Activated naive CD8-positive, alpha-beta T cell (primary cell): ENCODE data around the gene CDKN2A.

Experiments used
- H3K27ac Mint-ChIP-seq: one replicate; pipeline ENCODE4 v1.8.0; 2021; ENCODE audit warnings: mixed read lengths
- H3K27me3 Mint-ChIP-seq: one replicate; pipeline ENCODE4 v1.8.0; 2021; ENCODE audit warnings: mixed read lengths
- H3K36me3 Mint-ChIP-seq: one replicate; pipeline ENCODE4 v1.8.0; 2021; ENCODE audit warnings: mixed read lengths
- H3K4me1 Mint-ChIP-seq: one replicate; pipeline ENCODE4 v1.8.0; 2021; ENCODE audit warnings: low read depth, mixed read lengths
- H3K4me3 Mint-ChIP-seq: one replicate; pipeline ENCODE4 v1.8.0; 2021; ENCODE audit warnings: mild to moderate bottlenecking, mixed read lengths
- H3K9me3 Mint-ChIP-seq: one replicate; pipeline ENCODE4 v1.8.0; 2021; ENCODE audit warnings: low read depth, mixed read lengths

CDKN2A gene

GRCh38 chr9:21974722-21975409 lies 19.3 kb downstream of the CDKN2A start:
- H3K4me3 Mint-ChIP-seq, result peak overlapping the region; percentile 89
- H3K9me3 Mint-ChIP-seq, result peaks cover 6% of the 10 kb centered on the region
- H3K4me1 Mint-ChIP-seq, result peaks cover 26% of the 10 kb centered on the region
- H3K27ac Mint-ChIP-seq, result no peak overlapping the region
- peaks cover 62% of the 10 kb centered on the region for H3K27me3 Mint-ChIP-seq
- peaks cover 4% of the 10 kb centered on the region for H3K36me3 Mint-ChIP-seq

GRCh38 chr9:21974343-21974721 lies 19.9 kb downstream of the CDKN2A start:
- Mint-ChIP-seq H3K4me1 (peaks cover 27% of the 10 kb centered on the region), H3K27ac (no peak overlapping the region), H3K27me3 (peaks cover 60% of the 10 kb centered on the region), H3K36me3 (peaks cover 4% of the 10 kb centered on the region), H3K9me3 (peaks cover 6% of the 10 kb centered on the region), H3K4me3 (peak overlapping the region; percentile 89)

GRCh38 chr9:21972361-21972760 lies 21.8 kb downstream of the CDKN2A start:
- Mint-ChIP-seq H3K27ac (no peak overlapping the region), H3K36me3 (peaks cover 9% of the 10 kb centered on the region), H3K27me3 (peaks cover 57% of the 10 kb centered on the region), H3K9me3 (no peaks in the 10 kb centered on the region), H3K4me1 (peaks cover 32% of the 10 kb centered on the region), H3K4me3 (no peak overlapping the region)

DNA sequence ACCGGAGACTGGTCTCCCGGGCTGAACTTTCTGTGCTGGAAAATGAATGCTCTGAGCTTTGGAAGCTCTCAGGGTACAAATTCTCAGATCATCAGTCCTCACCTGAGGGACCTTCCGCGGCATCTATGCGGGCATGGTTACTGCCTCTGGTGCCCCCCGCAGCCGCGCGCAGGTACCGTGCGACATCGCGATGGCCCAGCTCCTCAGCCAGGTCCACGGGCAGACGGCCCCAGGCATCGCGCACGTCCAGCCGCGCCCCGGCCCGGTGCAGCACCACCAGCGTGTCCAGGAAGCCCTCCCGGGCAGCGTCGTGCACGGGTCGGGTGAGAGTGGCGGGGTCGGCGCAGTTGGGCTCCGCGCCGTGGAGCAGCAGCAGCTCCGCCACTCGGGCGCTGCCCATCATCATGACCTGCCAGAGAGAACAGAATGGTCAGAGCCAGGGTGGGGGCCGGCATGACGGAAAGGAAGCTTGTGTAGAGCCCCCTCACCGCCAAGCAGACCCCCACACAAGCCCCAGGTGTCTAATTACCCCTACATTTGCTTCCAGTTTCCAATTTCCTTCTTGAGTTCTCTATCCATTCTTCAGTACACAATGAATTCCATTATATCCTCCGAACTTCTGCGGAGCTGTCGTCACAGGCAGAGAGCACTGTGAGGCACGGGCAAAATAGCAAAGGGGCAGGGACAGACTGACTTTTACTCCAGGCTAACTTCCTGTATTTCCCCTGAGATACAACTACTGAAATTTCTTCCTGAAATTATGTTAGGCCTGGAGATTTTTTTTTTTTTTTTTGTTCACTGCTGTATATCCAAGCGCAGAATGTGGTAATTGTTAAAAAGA lies 23.2 kb downstream of the CDKN2A start:
- peaks cover 63% of the 10 kb centered on the region for H3K27me3 Mint-ChIP-seq
- peaks cover 34% of the 10 kb centered on the region for H3K4me1 Mint-ChIP-seq
- no peak overlapping the region for H3K4me3 Mint-ChIP-seq
- H3K36me3 Mint-ChIP-seq, result peaks cover 11% of the 10 kb centered on the region
- peak overlapping the region; percentile 58 for H3K27ac Mint-ChIP-seq
- peaks cover 3% of the 10 kb centered on the region for H3K9me3 Mint-ChIP-seq

- H3K9me3 Mint-ChIP-seq, result peaks cover 3% of the 10 kb centered on the region
- H3K27me3 Mint-ChIP-seq, result peaks cover 62% of the 10 kb centered on the region
- no peak overlapping the region for H3K4me3 Mint-ChIP-seq
- peak overlapping the region; percentile 64 for H3K27ac Mint-ChIP-seq
- peaks cover 38% of the 10 kb centered on the region for H3K4me1 Mint-ChIP-seq
- H3K36me3 Mint-ChIP-seq, result peaks cover 11% of the 10 kb centered on the region
Observed at GRCh38 chr9:21969951-21970799, 24.0 kb downstream of the CDKN2A start.

GRCh38 chr9:21969011-21969940 lies 24.9 kb downstream of the CDKN2A start:
- H3K4me1 Mint-ChIP-seq, result peaks cover 36% of the 10 kb centered on the region
- peaks cover 11% of the 10 kb centered on the region for H3K36me3 Mint-ChIP-seq
- H3K27ac Mint-ChIP-seq, result peak overlapping the region; percentile 64
- peak overlapping the region; percentile 0 for H3K4me3 Mint-ChIP-seq
- peaks cover 58% of the 10 kb centered on the region for H3K27me3 Mint-ChIP-seq
- peaks cover 3% of the 10 kb centered on the region for H3K9me3 Mint-ChIP-seq

GRCh38 chr9:21968331-21969010 lies 25.7 kb downstream of the CDKN2A start:
- Mint-ChIP-seq H3K9me3 (peaks cover 3% of the 10 kb centered on the region), H3K4me1 (peaks cover 34% of the 10 kb centered on the region), H3K36me3 (peaks cover 11% of the 10 kb centered on the region), H3K27ac (peak overlapping the region; percentile 4), H3K27me3 (peaks cover 59% of the 10 kb centered on the region), H3K4me3 (peak overlapping the region; percentile 0)

- Mint-ChIP-seq H3K4me1 (peaks cover 32% of the 10 kb centered on the region), H3K27ac (no peak overlapping the region), H3K36me3 (peaks cover 11% of the 10 kb centered on the region), H3K4me3 (no peak overlapping the region), H3K27me3 (peaks cover 64% of the 10 kb centered on the region), H3K9me3 (peaks cover 3% of the 10 kb centered on the region)
Observed at GRCh38 chr9:21967702-21968101, 26.5 kb downstream of the CDKN2A start.

GRCh38 chr9:21967169-21967568 lies 27.0 kb downstream of the CDKN2A start:
- Mint-ChIP-seq H3K36me3 (peaks cover 11% of the 10 kb centered on the region), H3K4me1 (peaks cover 31% of the 10 kb centered on the region), H3K27ac (no peak overlapping the region), H3K4me3 (no peak overlapping the region), H3K27me3 (peaks cover 63% of the 10 kb centered on the region), H3K9me3 (peaks cover 3% of the 10 kb centered on the region)

GRCh38 chr9:21966140-21966851 lies 27.9 kb downstream of the CDKN2A start:
- H3K9me3 Mint-ChIP-seq, result peaks cover 3% of the 10 kb centered on the region
- peak overlapping the region; percentile 41 for H3K4me3 Mint-ChIP-seq
- H3K27ac Mint-ChIP-seq, result no peak overlapping the region
- peaks cover 11% of the 10 kb centered on the region for H3K36me3 Mint-ChIP-seq
- H3K4me1 Mint-ChIP-seq, result peaks cover 29% of the 10 kb centered on the region
- peaks cover 61% of the 10 kb centered on the region for H3K27me3 Mint-ChIP-seq

DNA sequence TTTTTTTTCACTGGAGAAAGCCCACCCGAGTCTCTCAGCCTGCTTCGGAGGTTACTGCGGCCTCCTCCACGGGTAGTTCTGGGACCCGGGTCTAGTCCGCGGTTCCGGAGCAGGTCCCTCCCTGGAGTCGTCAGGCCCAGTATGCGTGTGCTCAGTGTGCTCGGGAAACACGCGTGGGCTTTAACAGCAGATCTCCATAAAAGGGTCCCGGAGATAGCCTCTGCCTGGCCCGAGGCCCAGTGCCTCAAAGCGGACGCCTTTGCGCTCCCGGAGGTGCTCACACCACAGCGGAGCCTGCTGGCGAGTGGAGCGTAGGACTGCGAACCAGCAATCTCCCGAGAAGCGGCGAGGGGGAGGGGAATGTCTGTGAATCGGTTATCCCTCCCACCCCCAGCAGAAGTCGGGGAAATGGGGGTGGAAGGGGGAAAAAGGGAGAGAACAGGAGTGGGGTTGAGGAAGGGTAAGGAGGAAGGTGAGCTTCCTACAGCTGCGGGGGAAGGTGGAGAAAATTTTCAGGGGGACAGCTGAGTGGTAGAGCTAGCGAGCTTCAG lies 28.7 kb downstream of the CDKN2A start:
- Mint-ChIP-seq H3K27me3 (peaks cover 60% of the 10 kb centered on the region), H3K27ac (peak overlapping the region; percentile 34), H3K36me3 (peaks cover 11% of the 10 kb centered on the region), H3K4me3 (peak overlapping the region; percentile 57), H3K9me3 (peaks cover 3% of the 10 kb centered on the region), H3K4me1 (peaks cover 27% of the 10 kb centered on the region)

DNA sequence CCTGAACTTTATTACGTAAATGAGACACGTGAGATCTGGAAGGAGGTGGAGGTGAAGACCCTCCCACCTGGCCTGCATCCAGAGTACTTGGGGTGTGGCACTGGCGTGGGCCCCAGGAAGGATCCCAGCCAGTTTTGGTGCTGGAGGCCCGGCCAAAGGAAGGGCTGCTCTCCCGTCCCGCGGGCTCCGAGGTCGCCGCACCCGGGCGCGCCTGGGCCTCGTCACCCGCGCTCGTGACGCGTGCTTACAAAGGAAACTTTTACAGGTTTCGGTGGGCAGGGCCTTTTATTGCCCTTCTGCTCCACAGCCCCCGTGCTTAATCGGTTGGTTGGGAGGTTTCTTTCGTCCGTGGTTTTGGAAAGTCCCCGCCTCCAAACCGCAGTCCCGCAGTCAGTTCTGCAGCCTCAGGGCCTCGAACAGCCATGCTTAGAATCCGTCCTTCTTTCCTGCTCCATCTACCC lies 29.2 kb downstream of the CDKN2A start:
- Mint-ChIP-seq H3K27me3 (peaks cover 58% of the 10 kb centered on the region), H3K27ac (peak overlapping the region; percentile 34), H3K9me3 (peaks cover 3% of the 10 kb centered on the region), H3K36me3 (peaks cover 8% of the 10 kb centered on the region), H3K4me1 (peaks cover 25% of the 10 kb centered on the region), H3K4me3 (peak overlapping the region; percentile 57)

DNA sequence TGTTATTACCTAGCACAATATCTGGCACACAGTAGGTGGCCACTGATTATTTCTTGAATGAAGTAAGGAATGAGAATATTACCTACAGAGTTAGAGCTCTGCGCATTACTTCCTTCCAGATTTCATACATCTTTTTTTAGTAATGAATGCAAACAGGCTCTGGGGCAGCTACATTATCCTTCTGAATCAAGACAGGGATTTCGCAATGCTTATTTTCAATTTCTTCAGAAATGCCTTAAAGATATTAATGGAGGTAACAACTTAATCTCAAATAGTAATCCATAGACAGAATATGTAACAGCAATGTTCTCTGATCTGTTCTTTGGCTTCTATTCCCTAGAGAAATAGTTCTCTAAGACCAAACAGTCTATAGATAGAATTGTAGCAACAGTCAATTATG lies 32.6 kb downstream of the CDKN2A start:
- Mint-ChIP-seq H3K4me3 (no peak overlapping the region), H3K27ac (no peak overlapping the region), H3K36me3 (no peaks in the 10 kb centered on the region), H3K4me1 (peaks cover 17% of the 10 kb centered on the region), H3K9me3 (peaks cover under 1% of the 10 kb centered on the region), H3K27me3 (peaks cover 42% of the 10 kb centered on the region)
